ENCODE data around the gene SLC7A1. TPM values are rescaled to one million over a fixed set of nuclear protein-coding genes. Genes with fewer than 3 reads are reported as not detected.

The SLC7A1 gene
- total and polyA plus RNA-seq, 4 donors = 0.90 to 22.6 (median 1.4) TPM

DNA sequence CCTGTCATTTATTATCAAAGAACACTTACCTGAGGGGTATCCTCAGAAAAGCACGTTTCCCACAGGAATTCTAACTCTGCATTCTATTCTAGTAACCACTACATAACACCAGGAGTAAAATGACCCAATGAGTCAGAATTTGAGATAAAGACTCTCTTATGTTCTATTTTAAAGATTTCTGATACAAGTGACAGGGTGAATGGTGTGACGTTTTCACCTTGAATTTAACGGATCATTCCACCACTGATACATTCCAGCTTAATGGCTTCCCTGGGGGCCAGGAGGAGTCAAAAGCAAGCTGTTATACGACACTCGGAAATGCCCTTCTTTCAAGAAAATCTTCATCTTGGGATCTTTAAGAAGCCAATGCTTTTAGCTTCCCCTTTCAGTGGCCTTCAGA lies 55.2 kb downstream of the SLC7A1 start:
- Histone ChIP-seq H3K9me3 (ENCODE audit: control insufficient read depth in 4 of 4, low read length in 3 of 4) (no peaks in the 10 kb centered on the region), H3K4me3 (ENCODE audit: low read depth in 1 of 3, low read length in 3 of 3) (no peak overlapping the region), H3K36me3 (ENCODE audit: control insufficient read depth in 4 of 4, insufficient read depth in 3 of 4, low read depth in 1 of 4, low read length in 3 of 4) (no peaks in the 10 kb centered on the region), H3K27ac (ENCODE audit: low read depth in 1 of 2, low read length in 2 of 2) (no peak overlapping the region), H3K9ac (ENCODE audit: low read depth in 1 of 2, low read length in 2 of 2) (no peak overlapping the region), H3K27me3 (ENCODE audit: control insufficient read depth in 4 of 4, insufficient read depth in 4 of 4, low read length in 3 of 4) (no peaks in the 10 kb centered on the region), H3K4me1 (ENCODE audit: control insufficient read depth in 4 of 4, insufficient read depth in 4 of 4, low read length in 3 of 4) (peaks cover 0 to 3% (median 0%) of the 10 kb centered on the region in 4 donors)
- no peak for DNase-seq (ENCODE audit: low spot score)
- no peak for TF ChIP-seq CTCF (IDR thresholded peaks at IDR 0.05; ENCODE audit: low read depth, low read length, missing input control)
- no peak for TF ChIP-seq YY1 (IDR thresholded peaks at IDR 0.05)
- no peak for TF ChIP-seq SP1 (IDR thresholded peaks at IDR 0.05)
- no peak for TF ChIP-seq HNF4G (IDR thresholded peaks at IDR 0.05)
- TF ChIP-seq MAX (IDR thresholded peaks at IDR 0.05) = no peak
- no peak for TF ChIP-seq HNF4A (conservative IDR thresholded peaks at IDR 0.05)
- TF ChIP-seq FOXA2 (IDR thresholded peaks at IDR 0.05) = no peak
- TF ChIP-seq ATF3 (IDR thresholded peaks at IDR 0.05) = no peak
- no peak for TF ChIP-seq ZBTB33 (IDR thresholded peaks at IDR 0.05)
- no peak for TF ChIP-seq NR2F2 (IDR thresholded peaks at IDR 0.05)
- no peak for TF ChIP-seq GABPA (IDR thresholded peaks at IDR 0.05 in 1 of 2, conservative IDR thresholded peaks at IDR 0.05 in 1 of 2)
- no peak for TF ChIP-seq TAF1 (conservative IDR thresholded peaks at IDR 0.05)
- no peak for TF ChIP-seq RAD21 (IDR thresholded peaks at IDR 0.05)
- TF ChIP-seq RXRA (IDR thresholded peaks at IDR 0.05) = no peak
- 95% methylated on average over 5 of the region's 5 CpGs for WGBS

- Histone ChIP-seq H3K36me3 (ENCODE audit: control insufficient read depth in 4 of 4, insufficient read depth in 3 of 4, low read depth in 1 of 4, low read length in 3 of 4) (no peaks in the 10 kb centered on the region), H3K27ac (ENCODE audit: low read depth in 1 of 2, low read length in 2 of 2) (no peak overlapping the region), H3K4me1 (ENCODE audit: control insufficient read depth in 4 of 4, insufficient read depth in 4 of 4, low read length in 3 of 4) (peaks cover 0 to 3% (median 0%) of the 10 kb centered on the region in 4 donors), H3K4me3 (ENCODE audit: low read depth in 1 of 3, low read length in 3 of 3) (no peak overlapping the region), H3K9ac (ENCODE audit: low read depth in 1 of 2, low read length in 2 of 2) (no peak overlapping the region), H3K9me3 (ENCODE audit: control insufficient read depth in 4 of 4, low read length in 3 of 4) (no peaks in the 10 kb centered on the region), H3K27me3 (ENCODE audit: control insufficient read depth in 4 of 4, insufficient read depth in 4 of 4, low read length in 3 of 4) (no peaks in the 10 kb centered on the region)
- no peak for DNase-seq (ENCODE audit: low spot score)
- TF ChIP-seq REST (IDR thresholded peaks at IDR 0.05) (no peak), GABPA (IDR thresholded peaks at IDR 0.05 in 1 of 2, conservative IDR thresholded peaks at IDR 0.05 in 1 of 2) (no peak), ATF3 (IDR thresholded peaks at IDR 0.05) (no peak), CTCF (IDR thresholded peaks at IDR 0.05; ENCODE audit: low read depth, low read length, missing input control) (no peak), YY1 (IDR thresholded peaks at IDR 0.05) (no peak)
- WGBS = 96% methylated on average over 2 of the region's 2 CpGs
Observed at GRCh38 chr13:29539856-29540255, 55.6 kb downstream of the SLC7A1 start.
